Left cardiac atrium (tissue), 4 donors: ENCODE data around the gene CACNA1G. TPM values are rescaled to one million over a fixed set of nuclear protein-coding genes. Genes with fewer than 3 reads are reported as not detected.
A peak's percentile ranks its signal among the peaks of the same experiment; 100 is the strongest.

Experiments
- ATAC-seq, 2 donors: fragments of 200-7000 bp; cut with Tn5 transposase; one replicate each; pipeline ENCODE4 v1.9.1; 2020; ENCODE audit warnings: mild to moderate bottlenecking in 2 of 2, moderate library complexity in 2 of 2
- DNase-seq: peaks from one replicate; pipeline ENCODE4 v3.0.0-alpha.2; 2020
- intact Hi-C, 2 donors: fragments of 100-400 bp; cut with DNase I; formaldehyde crosslinking; loops; one replicate each; pipeline versions ENCODE4 v1.14.1 to v1.15.1; 2022 to 2023
- total RNA-seq, 2 donors: library from RNA; stranded (reverse); fragmentation: NEBNext Ultra II Directional; extraction: Animal tissue kit (Norgen Biotek cat#: 25700); gene quantifications; one replicate each; pipeline ENCODE4 v1.2.1, GENCODE V29; 2021
- donor health status: DM: no; HTN: yes; CAD: no.
- donor health status: DM: no; HTN: yes; CAD: no; lungs with severe emphysema.
- donor health status: DM: yes; HTN: yes; CAD: no.
- donor health status: Dilated cardiomyopathy.

The CACNA1G gene
- total RNA-seq, 2 donors from 2014 or later: 5.7 to 6.9 TPM

GRCh38 chr17:50558941-50559614 is 1.4 kb upstream of the CACNA1G start:
- no peak for ATAC-seq
- intact Hi-C loops: loop anchor here in 1 of 2 donors (5.0 kb wide), 1 partner anchor 38 kb away; no protein-coding TSS in a partner anchor
- no peak for DNase-seq

GRCh38 chr17:50559674-50560184 is 786 bp upstream of the CACNA1G start:
- intact Hi-C loops: loop anchor here in 1 of 2 donors (5.0 kb wide), 1 partner anchor 38 kb away; no protein-coding TSS in a partner anchor
- ATAC-seq: peak; percentile 41 to 69
- DNase-seq: peak; percentile 76

GRCh38 chr17:50560931-50561745 is 623 bp downstream of the CACNA1G start:
- intact Hi-C loops: no loop called here
- ATAC-seq: no peak

GRCh38 chr17:50561746-50562141 is 1.2 kb downstream of the CACNA1G start:
- intact Hi-C loops: no loop called here
- DNase-seq: no peak
- no peak for ATAC-seq

More at GRCh38 chr17:50560931-50561745, 623 bp downstream of the CACNA1G start:
- DNase-seq: no peak

GRCh38 chr17:50562242-50563091 is 2.0 kb downstream of the CACNA1G start:
- intact Hi-C loops: no loop called here
- DNase-seq (no peak), ATAC-seq (no peak)

- intact Hi-C loops: no loop called here
- ATAC-seq (no peak), DNase-seq (no peak)
These were observed 2.6 kb downstream of the CACNA1G start for GRCh38 chr17:50563092-50563511.

GRCh38 chr17:50564916-50565315 is 4.4 kb downstream of the CACNA1G start:
- ATAC-seq (peak; percentile 37 to 40), DNase-seq (peak; percentile 87)
- intact Hi-C loops: no loop called here

- intact Hi-C loops: no loop called here
- peak in 1 of 2 donors; percentile 9 for ATAC-seq
These were observed 5.2 kb downstream of the CACNA1G start for GRCh38 chr17:50565402-50566350.

GRCh38 chr17:50566886-50567285 is 6.4 kb downstream of the CACNA1G start:
- intact Hi-C loops: no loop called here
- DNase-seq (no peak), ATAC-seq (no peak)

More at GRCh38 chr17:50565402-50566350, 5.2 kb downstream of the CACNA1G start:
- DNase-seq: no peak

GRCh38 chr17:50568659-50569058 is 8.1 kb downstream of the CACNA1G start:
- DNase-seq (no peak), ATAC-seq (no peak)
- intact Hi-C loops: no loop called here

- DNase-seq (no peak), ATAC-seq (no peak)
- intact Hi-C loops: no loop called here
These were observed 9.1 kb downstream of the CACNA1G start for GRCh38 chr17:50569592-50569991.

GRCh38 chr17:50570032-50570431 is 9.5 kb downstream of the CACNA1G start:
- ATAC-seq (no peak), DNase-seq (no peak)
- intact Hi-C loops: no loop called here

- no peak for DNase-seq
- intact Hi-C loops: no loop called here
- ATAC-seq: no peak
These were observed 10.0 kb downstream of the CACNA1G start for GRCh38 chr17:50570528-50570927.

- no peak for ATAC-seq
- intact Hi-C loops: no loop called here
- no peak for DNase-seq
These were observed 11.2 kb downstream of the CACNA1G start for GRCh38 chr17:50571681-50572080.

GRCh38 chr17:50572541-50572940 is 12.0 kb downstream of the CACNA1G start:
- DNase-seq (no peak), ATAC-seq (no peak)
- intact Hi-C loops: no loop called here

GRCh38 chr17:50573866-50574611 is 13.5 kb downstream of the CACNA1G start:
- DNase-seq (no peak), ATAC-seq (no peak)
- intact Hi-C loops: no loop called here

- DNase-seq (no peak), ATAC-seq (no peak)
- intact Hi-C loops: no loop called here
These were observed 15.2 kb downstream of the CACNA1G start for GRCh38 chr17:50575581-50576210.
